Measurements from ENCODE around the gene FOXO4.

DNA sequence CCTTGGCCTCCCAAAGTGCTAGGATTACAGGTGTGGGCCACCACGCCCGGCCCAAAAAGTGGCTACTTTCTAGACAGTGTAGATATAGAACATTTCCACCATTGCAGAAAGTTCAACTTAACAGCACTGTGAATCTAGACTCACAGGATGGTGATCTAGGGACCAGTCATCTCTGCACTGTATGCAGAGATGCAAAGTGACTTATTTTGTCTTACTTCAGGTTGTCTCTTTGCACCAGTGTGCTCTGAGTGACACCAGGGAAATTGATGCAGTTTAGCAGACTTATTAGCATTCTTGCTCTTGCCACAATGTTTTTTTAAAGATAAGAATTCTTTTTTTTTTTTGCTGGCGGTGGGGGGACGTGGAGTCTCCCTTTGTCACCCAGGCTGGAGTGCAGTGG is 12.8 kb upstream of the FOXO4 start:
- TF ChIP-seq, protein P1, sequence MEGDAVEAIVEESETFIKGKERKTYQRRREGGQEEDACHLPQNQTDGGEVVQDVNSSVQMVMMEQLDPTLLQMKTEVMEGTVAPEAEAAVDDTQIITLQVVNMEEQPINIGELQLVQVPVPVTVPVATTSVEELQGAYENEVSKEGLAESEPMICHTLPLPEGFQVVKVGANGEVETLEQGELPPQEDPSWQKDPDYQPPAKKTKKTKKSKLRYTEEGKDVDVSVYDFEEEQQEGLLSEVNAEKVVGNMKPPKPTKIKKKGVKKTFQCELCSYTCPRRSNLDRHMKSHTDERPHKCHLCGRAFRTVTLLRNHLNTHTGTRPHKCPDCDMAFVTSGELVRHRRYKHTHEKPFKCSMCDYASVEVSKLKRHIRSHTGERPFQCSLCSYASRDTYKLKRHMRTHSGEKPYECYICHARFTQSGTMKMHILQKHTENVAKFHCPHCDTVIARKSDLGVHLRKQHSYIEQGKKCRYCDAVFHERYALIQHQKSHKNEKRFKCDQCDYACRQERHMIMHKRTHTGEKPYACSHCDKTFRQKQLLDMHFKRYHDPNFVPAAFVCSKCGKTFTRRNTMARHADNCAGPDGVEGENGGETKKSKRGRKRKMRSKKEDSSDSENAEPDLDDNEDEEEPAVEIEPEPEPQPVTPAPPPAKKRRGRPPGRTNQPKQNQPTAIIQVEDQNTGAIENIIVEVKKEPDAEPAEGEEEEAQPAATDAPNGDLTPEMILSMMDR (IDR thresholded peaks at IDR 0.05) = no peak
- no peak for TF ChIP-seq POLR2A (IDR thresholded peaks at IDR 0.05)

All from ovary (tissue), 3 donors.